IMR-90 (cell line): ENCODE results near the gene ADCY9. TPM values are rescaled to one million over a fixed set of nuclear protein-coding genes. Genes with fewer than 3 reads are reported as not detected.
A peak's percentile ranks its signal among the peaks of the same experiment; 100 is the strongest.

Experiments used
- ATAC-seq: fragments of 200-7000 bp; cut with Tn5 transposase; 2 replicates; pipeline ENCODE4 v1.9.1; 2020; ENCODE audit warnings: low read depth, mild to moderate bottlenecking, moderate library complexity
- BruUV-seq: library from RNA; stranded (reverse); fragments of 400-500 nt; replicated peaks from 2 replicates; lab custom pipeline; 2021; lab: Mats Ljungman, UMichigan
- CTCF ChIA-PET: fragments of 300-600 bp; formaldehyde crosslinking; extraction: SDS; loops from one replicate; lab custom pipeline; 2021; ENCODE audit warnings: antibody characterized with exemption; lab: Yijun Ruan, JAX
- POLR2A ChIA-PET: fragments of 300-600 bp; sonication (Branson Sonifier 250); formaldehyde crosslinking; loops from one replicate; lab custom pipeline; 2022; ENCODE audit warnings: antibody characterized with exemption; ENCODE audit not compliant: unreplicated experiment; lab: Charles Lee
- DNase-seq: peaks from one replicate; pipeline ENCODE4 v3.0.0; 2013
- H2AFZ ChIP-seq: replicated peaks from 2 replicates; pipeline ENCODE3; 2013; ENCODE audit warnings: low read length, mild to moderate bottlenecking; ENCODE audit not compliant: poor library complexity
- H2AK5ac ChIP-seq: 2 replicates; pipeline ENCODE4 v1.6.1; 2013; ENCODE audit warnings: low read depth, low read length, inconsistent platforms
- H2AK9ac ChIP-seq: replicated peaks from 2 replicates; pipeline ENCODE3; 2013; ENCODE audit warnings: mild to moderate bottlenecking, low read depth, low read length, moderate library complexity; ENCODE audit not compliant: poor library complexity
- H2BK120ac ChIP-seq: 2 replicates; pipeline ENCODE4 v1.6.1; 2013; ENCODE audit warnings: low read depth, low read length, inconsistent platforms
- H2BK15ac ChIP-seq: 3 replicates; pipeline ENCODE4 v1.6.1; 2013; ENCODE audit warnings: low read depth, low read length, inconsistent platforms
- H2BK20ac ChIP-seq: 2 replicates; pipeline ENCODE4 v1.6.1; 2013; ENCODE audit warnings: low read depth, mild to moderate bottlenecking, inconsistent platforms, low read length, moderate library complexity
- H2BK5ac ChIP-seq: 2 replicates; pipeline ENCODE4 v1.6.1; 2013; ENCODE audit warnings: mild to moderate bottlenecking, low read depth, low read length, inconsistent platforms; ENCODE audit not compliant: poor library complexity, severe bottlenecking
- H3K14ac ChIP-seq: replicated peaks from 2 replicates; pipeline ENCODE4 v1.6.1; 2013; ENCODE audit warnings: low read depth, low read length, inconsistent platforms
- H3K18ac ChIP-seq: 2 replicates; pipeline ENCODE4 v1.6.1; 2013; ENCODE audit warnings: low read depth, low read length, control low read depth
- H3K23ac ChIP-seq: 2 replicates; pipeline ENCODE4 v1.6.1; 2013; ENCODE audit warnings: low read depth, low read length, inconsistent platforms
- H3K27ac ChIP-seq: 2 replicates; pipeline ENCODE4 v1.5.1; 2013; ENCODE audit warnings: mild to moderate bottlenecking, control low read depth, low read length; ENCODE audit not compliant: insufficient read depth
- H3K27me3 ChIP-seq: 2 replicates; pipeline ENCODE4 v1.6.1; 2013; ENCODE audit warnings: low read length; ENCODE audit not compliant: control insufficient read depth, insufficient read depth
- H3K36me3 ChIP-seq: 2 replicates; pipeline ENCODE4 v1.6.1; 2013; ENCODE audit warnings: low read length, mixed read lengths; ENCODE audit not compliant: control insufficient read depth, insufficient read depth
- H3K4ac ChIP-seq: 2 replicates; pipeline ENCODE4 v1.6.1; 2013; ENCODE audit warnings: low read depth, low read length, inconsistent platforms
- H3K4me1 ChIP-seq: 2 replicates; pipeline ENCODE4 v1.6.1; 2013; ENCODE audit warnings: low read length, mixed read lengths; ENCODE audit not compliant: control insufficient read depth, insufficient read depth
- H3K4me2 ChIP-seq: 2 replicates; pipeline ENCODE4 v1.6.1; 2013; ENCODE audit warnings: low read depth, mild to moderate bottlenecking, control low read depth, low read length, moderate library complexity
- H3K4me3 ChIP-seq: 2 replicates; pipeline ENCODE4 v1.5.1; 2013; ENCODE audit warnings: low read depth, mild to moderate bottlenecking, control low read depth, low read length, moderate library complexity; ENCODE audit not compliant: insufficient read depth
- H3K56ac ChIP-seq: 2 replicates; pipeline ENCODE4 v1.6.1; 2013; ENCODE audit warnings: low read length, inconsistent platforms; ENCODE audit not compliant: insufficient read depth; ENCODE audit errors: extremely low read depth
- H3K79me1 ChIP-seq, 2 experiments: 2 replicates each; pipeline ENCODE4 v1.6.1; 2013; ENCODE audit warnings: low read length in 2 of 2, inconsistent platforms in 1 of 2, low read depth in 1 of 2
- H3K9ac ChIP-seq: 2 replicates; pipeline ENCODE4 v1.6.1; 2013; ENCODE audit warnings: low read depth, low read length, control low read depth
- H3K9me1 ChIP-seq: 2 replicates; pipeline ENCODE4 v1.6.1; 2013; ENCODE audit warnings: low read length, inconsistent platforms; ENCODE audit not compliant: insufficient read depth
- H3K9me3 ChIP-seq: 2 replicates; pipeline ENCODE4 v1.6.1; 2013; ENCODE audit warnings: low read length; ENCODE audit not compliant: control insufficient read depth, insufficient read depth
- H4K20me1 ChIP-seq: 2 replicates; pipeline ENCODE4 v1.6.1; 2013; ENCODE audit warnings: low read length, inconsistent platforms; ENCODE audit not compliant: insufficient read depth
- H4K5ac ChIP-seq: 2 replicates; pipeline ENCODE4 v1.6.1; 2013; ENCODE audit warnings: mild to moderate bottlenecking, low read depth, low read length, control low read depth
- H4K8ac ChIP-seq, 2 experiments: 2 replicates each; pipeline ENCODE4 v1.6.1; 2013; ENCODE audit warnings: low read depth in 2 of 2, low read length in 2 of 2, control low read depth in 1 of 2, inconsistent platforms in 1 of 2
- H4K91ac ChIP-seq: 2 replicates; pipeline ENCODE4 v1.6.1; 2013; ENCODE audit warnings: low read depth, low read length, inconsistent platforms; ENCODE audit not compliant: insufficient read depth
- BHLHE40 ChIP-seq: fragments of 150-350 bp; IDR thresholded peaks from 2 replicates; pipeline ENCODE4 v1.6.1; 2016; ENCODE audit warnings: mild to moderate bottlenecking, low read depth, low read length
- CEBPB ChIP-seq: IDR thresholded peaks from 2 replicates; pipeline ENCODE4 v1.6.1; 2012; ENCODE audit warnings: low read depth, low read length, improper control_type of control experiment
- CHD1 ChIP-seq: IDR thresholded peaks from 2 replicates; pipeline ENCODE4 v1.6.1; 2012; ENCODE audit warnings: low read depth, low read length, improper control_type of control experiment
- CTCF ChIP-seq: conservative IDR thresholded peaks from 2 replicates; pipeline ENCODE4 v1.5.1; 2012; ENCODE audit warnings: mild to moderate bottlenecking, low read depth, low read length, improper control_type of control experiment
- ELK1 ChIP-seq: fragments of 150-350 bp; IDR thresholded peaks from 2 replicates; pipeline ENCODE4 v1.6.1; 2016; ENCODE audit warnings: low read depth, mild to moderate bottlenecking, low read length, moderate library complexity, borderline replicate concordance
- MAFK ChIP-seq: IDR thresholded peaks from 2 replicates; pipeline ENCODE4 v1.6.1; 2012; ENCODE audit warnings: low read depth, low read length, improper control_type of control experiment
- MAZ ChIP-seq: IDR thresholded peaks from 2 replicates; pipeline ENCODE4 v1.6.1; 2012; ENCODE audit warnings: low read depth, mild to moderate bottlenecking, low read length, improper control_type of control experiment, moderate library complexity, borderline replicate concordance
- NFE2L2 ChIP-seq: fragments of 150-350 bp; IDR thresholded peaks from 2 replicates; pipeline ENCODE4 v1.6.1; 2016; ENCODE audit warnings: low read depth, mild to moderate bottlenecking, low read length
- POLR2A ChIP-seq: IDR thresholded peaks from 2 replicates; pipeline ENCODE4 v1.6.1; 2012; ENCODE audit warnings: mild to moderate bottlenecking, low read depth, low read length
- RCOR1 ChIP-seq: IDR thresholded peaks from 2 replicates; pipeline ENCODE4 v1.6.1; 2012; ENCODE audit warnings: mild to moderate bottlenecking, low read length, improper control_type of control experiment; ENCODE audit not compliant: insufficient replicate concordance
- RFX5 ChIP-seq: IDR thresholded peaks from 2 replicates; pipeline ENCODE4 v1.8.0; 2012; ENCODE audit warnings: low read depth, mild to moderate bottlenecking, low read length, moderate library complexity
- SMC3 ChIP-seq: fragments of 150-350 bp; IDR thresholded peaks from 2 replicates; pipeline ENCODE4 v1.6.1; 2016; ENCODE audit warnings: low read depth, mild to moderate bottlenecking, antibody characterized with exemption, low read length, moderate library complexity
- USF2 ChIP-seq: fragments of 150-350 bp; IDR thresholded peaks from 2 replicates; pipeline ENCODE4 v1.6.1; 2017; ENCODE audit warnings: mild to moderate bottlenecking, antibody characterized with exemption, low read length, low read depth
- WGBS, 2 experiments: methylation state at CpG; one replicate each; pipeline versions ENCODE4 v1.1.5 to v1.1.7; 2013; ENCODE audit warnings: missing lambda C conversion rate in 2 of 2; ENCODE audit not compliant: insufficient read length in 1 of 2; ENCODE audit errors: extremely low coverage in 2 of 2; 5-methylcytosine and 5-hydroxymethylcytosine counted together
- dilution Hi-C: fragments of 300-500 bp; cut with HindIII; formaldehyde crosslinking; loops from one replicate; pipeline ENCODE4 v1.14.3; 2018; ENCODE audit warnings: low sequenced_read_pairs; ENCODE audit not compliant: unreplicated experiment
- in situ Hi-C: fragments of 300-500 bp; cut with MboI; formaldehyde crosslinking; loops from 3 replicates; pipeline ENCODE4 v1.14.3; 2019; ENCODE audit warnings: low sequenced_read_pairs, inconsistent platforms, mixed read lengths
- intact Hi-C: fragments of 100-400 bp; cut with micrococcal nuclease; formaldehyde crosslinking; loops from 2 replicates; pipeline ENCODE4 v1.10.0; 2022
- polyA plus RNA-seq, 3 experiments: library from polyadenylated mRNA; depleted of rRNA; stranded (reverse); fragments of >200 nt; gene quantifications; 2 replicates each; pipeline ENCODE4 v1.2.3, GENCODE V29; 2012; ENCODE audit warnings: low replicate concordance in 1 of 3
- total RNA-seq: library from RNA; depleted of rRNA; stranded (reverse); fragments of >200 nt; gene quantifications from 2 replicates; pipeline ENCODE4 v1.2.3, GENCODE V29; 2012

The ADCY9 gene
- total and polyA plus RNA-seq, 2 of the 4 experiments (the other 2 are of a cell fraction), result 5.4 to 12.5 TPM

- H4K8ac ChIP-seq, result no peak overlapping the region; a peak in 1 of 4 replicates
- no peak overlapping the region for H2BK20ac ChIP-seq
- DNase-seq (peak; percentile 44), ATAC-seq (no peak)
- H2BK5ac ChIP-seq, result no peak overlapping the region
- H3K79me1 ChIP-seq, result peaks cover 20 to 54% of the 10 kb centered on the region in 2 experiments
- no peak overlapping the region for H3K4me3 ChIP-seq
- H2AK9ac ChIP-seq, result no peak overlapping the region
- peaks cover 1% of the 10 kb centered on the region for H3K4me1 ChIP-seq
- H3K27me3 ChIP-seq, result no peaks in the 10 kb centered on the region
- H2AK5ac ChIP-seq, result peak overlapping the region; percentile 35; the same call in 1 of the 2 replicates
- intact Hi-C loops (no loop called here), in situ Hi-C loops (no loop called here), dilution Hi-C loops (no loop called here)
- no peak overlapping the region; the same call in 1 of the 2 replicates for H2BK120ac ChIP-seq
- H3K9me3 ChIP-seq, result peaks cover 21% of the 10 kb centered on the region
- no TSS peak for BruUV-seq
- no peak overlapping the region for H3K9ac ChIP-seq
- no peak overlapping the region for H2AFZ ChIP-seq
- no peak overlapping the region for H3K18ac ChIP-seq
- no peak overlapping the region for H3K56ac ChIP-seq
- H3K4ac ChIP-seq, result 0 out of 2 replicates have a peak overlapping the region, but pooled peaks have one; percentile 3
- no peak overlapping the region; the same call in 2 of the 3 replicates for H2BK15ac ChIP-seq
- peaks cover 11% of the 10 kb centered on the region for H3K9me1 ChIP-seq
- H4K91ac ChIP-seq, result no peak overlapping the region
- no CpG with 5 or more reads among the region's 6 CpGs for WGBS, 2 experiments
- no peak overlapping the region for H3K14ac ChIP-seq
- POLR2A ChIA-PET, result no interaction called here
- no peak for TF ChIP-seq RFX5
- TF ChIP-seq CEBPB, result no peak
- TF ChIP-seq CHD1, result no peak
- no peak for TF ChIP-seq USF2
- TF ChIP-seq BHLHE40, result no peak
- no peak for TF ChIP-seq MAFK
- no peak for TF ChIP-seq CTCF
- TF ChIP-seq RCOR1, result no peak
- no peak for TF ChIP-seq ELK1
- TF ChIP-seq POLR2A, result no peak
- no peak for TF ChIP-seq SMC3
- TF ChIP-seq NFE2L2, result no peak
- no peak for TF ChIP-seq MAZ
- CTCF ChIA-PET, result interaction anchor here (0.6 kb wide), 1 partner anchor 59 kb away, joined by 6 read pairs; no protein-coding TSS in a partner anchor
- no peak overlapping the region for H3K23ac ChIP-seq
- no peak overlapping the region for H3K27ac ChIP-seq
- no peaks in the 10 kb centered on the region for H4K20me1 ChIP-seq
- no peak overlapping the region for H3K4me2 ChIP-seq
- peaks cover 4% of the 10 kb centered on the region for H3K36me3 ChIP-seq
- H4K5ac ChIP-seq, result no peak overlapping the region
Measured at GRCh38 chr16:4058386-4058785, 57.9 kb downstream of the ADCY9 start.
